Hepatocyte (in vitro differentiated cells): ENCODE results near the gene UGGT2. TPM values are rescaled to one million over a fixed set of nuclear protein-coding genes. Genes with fewer than 3 reads are reported as not detected.

Experiments used
- DNase-seq: peaks from one replicate; pipeline ENCODE4 v3.0.0-alpha.2; 2016; ENCODE audit warnings: low spot score
- H2AFZ ChIP-seq: fragments of 200-600 bp; sonication (generic); 2 replicates; pipeline ENCODE4 v1.6.0; 2016; ENCODE audit warnings: antibody characterized with exemption, mild to moderate bottlenecking
- H3K27ac ChIP-seq: fragments of 200-600 bp; sonication (generic); 2 replicates; pipeline ENCODE4 v1.5.1; 2016; ENCODE audit warnings: mild to moderate bottlenecking
- H3K27me3 ChIP-seq: fragments of 200-600 bp; sonication (generic); 2 replicates; pipeline ENCODE4 v1.6.1; 2016
- H3K36me3 ChIP-seq: fragments of 200-600 bp; sonication (generic); replicated peaks from 2 replicates; pipeline ENCODE4 v1.5.1; 2016; ENCODE audit warnings: low read depth; ENCODE audit not compliant: insufficient read depth
- H3K4me1 ChIP-seq: fragments of 200-600 bp; sonication (generic); 2 replicates; pipeline ENCODE4 v1.5.1; 2016; ENCODE audit warnings: mild to moderate bottlenecking, moderate library complexity; ENCODE audit not compliant: insufficient read depth
- H3K4me2 ChIP-seq: fragments of 200-600 bp; sonication (generic); 2 replicates; pipeline ENCODE4 v1.6.0; 2016
- H3K4me3 ChIP-seq: fragments of 200-600 bp; sonication (generic); 2 replicates; pipeline ENCODE4 v1.5.1; 2016; ENCODE audit warnings: mild to moderate bottlenecking
- H3K79me2 ChIP-seq: fragments of 200-600 bp; sonication (generic); 2 replicates; pipeline ENCODE4 v1.6.0; 2017; ENCODE audit warnings: mild to moderate bottlenecking
- H3K9me2 ChIP-seq: fragments of 200-600 bp; sonication (generic); replicated peaks from 2 replicates; pipeline ENCODE4 v1.6.0; 2017; ENCODE audit warnings: mild to moderate bottlenecking; ENCODE audit not compliant: insufficient read depth
- H3K9me3 ChIP-seq: fragments of 200-600 bp; sonication (generic); 2 replicates; pipeline ENCODE4 v1.5.1; 2016; ENCODE audit warnings: low read depth, mild to moderate bottlenecking
- H4K20me1 ChIP-seq: fragments of 200-600 bp; sonication (generic); 2 replicates; pipeline ENCODE4 v1.6.0; 2016; ENCODE audit warnings: mild to moderate bottlenecking; ENCODE audit not compliant: insufficient read depth, poor library complexity, severe bottlenecking
- EZH2 ChIP-seq: fragments of 200-600 bp; sonication (generic); IDR thresholded peaks from 2 replicates; pipeline ENCODE4 v1.6.1; 2016; ENCODE audit warnings: antibody characterized with exemption, mild to moderate bottlenecking, borderline replicate concordance
- EZH2phosphoT487 ChIP-seq: fragments of 200-600 bp; sonication (generic); IDR thresholded peaks from one replicate; pipeline ENCODE4 v1.6.1; 2018; ENCODE audit warnings: antibody characterized with exemption, mild to moderate bottlenecking, low read depth, moderate library complexity; ENCODE audit not compliant: unreplicated experiment, severe bottlenecking
- WGBS: methylation state at CpG from one replicate; pipeline ENCODE4 v1.1.6; 2016; ENCODE audit warnings: low lambda C conversion rate; ENCODE audit errors: missing lambda C conversion rate; 5-methylcytosine and 5-hydroxymethylcytosine counted together
- polyA plus RNA-seq: library from polyadenylated mRNA; unstranded; fragments of >200 nt; fragmentation: Nextera tagmentation; extraction: Ambion mirVana; gene quantifications from 2 replicates; pipeline ENCODE4 v1.2.1, GENCODE V29; 2016
- total RNA-seq: library from RNA; depleted of rRNA; stranded (reverse); fragments of >200 nt; gene quantifications from 2 replicates; pipeline ENCODE4 v1.2.3, GENCODE V29; 2014
- TF ChIP-seq, protein P1 (sequence below): fragments of 200-600 bp; sonication (generic); IDR thresholded peaks from 2 replicates; pipeline ENCODE4 v1.5.1; 2016; ENCODE audit warnings: antibody characterized with exemption, mild to moderate bottlenecking; ENCODE audit not compliant: poor library complexity

The UGGT2 gene
- total and polyA plus RNA-seq, 2 experiments from 2014 or later = 23.6 to 60.3 TPM

DNA sequence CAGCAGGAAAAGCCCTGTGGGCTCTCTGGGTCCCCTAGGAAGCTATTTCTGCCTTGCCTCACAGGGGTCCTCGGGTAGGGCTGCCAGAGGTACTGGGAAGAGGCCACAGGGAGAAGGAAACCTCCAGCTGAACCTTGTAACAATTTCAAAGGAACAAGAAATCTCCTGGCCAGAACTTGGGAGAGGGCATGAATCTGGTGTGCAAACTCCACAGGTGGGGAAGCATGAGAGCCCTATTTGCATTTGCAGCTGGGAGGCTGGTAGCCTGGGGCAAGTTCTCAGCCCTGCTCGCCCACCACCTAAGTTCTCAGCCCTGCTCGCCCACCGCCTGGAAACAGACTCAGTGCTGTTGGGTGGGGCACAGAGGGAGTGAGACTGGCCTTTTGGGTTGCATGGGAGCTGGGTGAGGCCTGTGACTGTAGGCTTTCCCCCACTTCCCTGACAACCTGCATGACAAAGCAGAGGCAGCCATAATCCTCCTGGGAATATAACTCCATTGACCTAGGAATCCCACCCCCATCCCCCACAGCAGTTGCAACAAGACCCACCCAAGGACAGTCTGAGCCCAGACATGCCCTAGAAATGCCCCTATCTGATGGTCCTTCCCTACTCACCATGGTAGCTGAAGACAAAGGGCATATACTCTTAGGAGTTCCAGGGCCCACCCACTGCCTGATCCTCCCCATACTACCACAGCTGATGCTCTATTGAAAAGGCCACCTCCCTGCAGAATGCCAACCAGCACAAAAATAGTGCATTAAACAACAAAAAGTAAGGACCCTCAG, 11.7 kb downstream of the UGGT2 start:
- Histone ChIP-seq H3K36me3 (no peaks in the 10 kb centered on the region), H3K79me2 (peaks cover 93% of the 10 kb centered on the region), H3K27me3 (no peaks in the 10 kb centered on the region), H3K4me2 (no peak overlapping the region), H2AFZ (no peak overlapping the region), H3K4me1 (no peaks in the 10 kb centered on the region), H3K27ac (no peak overlapping the region), H3K9me2 (no peaks in the 10 kb centered on the region), H3K9me3 (no peaks in the 10 kb centered on the region), H4K20me1 (peaks cover 5% of the 10 kb centered on the region), H3K4me3 (no peak overlapping the region)
- 96% methylated on average over 4 of the region's 4 CpGs for WGBS
- no peak for DNase-seq
- TF ChIP-seq, protein P1, sequence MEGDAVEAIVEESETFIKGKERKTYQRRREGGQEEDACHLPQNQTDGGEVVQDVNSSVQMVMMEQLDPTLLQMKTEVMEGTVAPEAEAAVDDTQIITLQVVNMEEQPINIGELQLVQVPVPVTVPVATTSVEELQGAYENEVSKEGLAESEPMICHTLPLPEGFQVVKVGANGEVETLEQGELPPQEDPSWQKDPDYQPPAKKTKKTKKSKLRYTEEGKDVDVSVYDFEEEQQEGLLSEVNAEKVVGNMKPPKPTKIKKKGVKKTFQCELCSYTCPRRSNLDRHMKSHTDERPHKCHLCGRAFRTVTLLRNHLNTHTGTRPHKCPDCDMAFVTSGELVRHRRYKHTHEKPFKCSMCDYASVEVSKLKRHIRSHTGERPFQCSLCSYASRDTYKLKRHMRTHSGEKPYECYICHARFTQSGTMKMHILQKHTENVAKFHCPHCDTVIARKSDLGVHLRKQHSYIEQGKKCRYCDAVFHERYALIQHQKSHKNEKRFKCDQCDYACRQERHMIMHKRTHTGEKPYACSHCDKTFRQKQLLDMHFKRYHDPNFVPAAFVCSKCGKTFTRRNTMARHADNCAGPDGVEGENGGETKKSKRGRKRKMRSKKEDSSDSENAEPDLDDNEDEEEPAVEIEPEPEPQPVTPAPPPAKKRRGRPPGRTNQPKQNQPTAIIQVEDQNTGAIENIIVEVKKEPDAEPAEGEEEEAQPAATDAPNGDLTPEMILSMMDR = no peak
- no peak for TF ChIP-seq EZH2
- no peak for TF ChIP-seq EZH2phosphoT487

DNA sequence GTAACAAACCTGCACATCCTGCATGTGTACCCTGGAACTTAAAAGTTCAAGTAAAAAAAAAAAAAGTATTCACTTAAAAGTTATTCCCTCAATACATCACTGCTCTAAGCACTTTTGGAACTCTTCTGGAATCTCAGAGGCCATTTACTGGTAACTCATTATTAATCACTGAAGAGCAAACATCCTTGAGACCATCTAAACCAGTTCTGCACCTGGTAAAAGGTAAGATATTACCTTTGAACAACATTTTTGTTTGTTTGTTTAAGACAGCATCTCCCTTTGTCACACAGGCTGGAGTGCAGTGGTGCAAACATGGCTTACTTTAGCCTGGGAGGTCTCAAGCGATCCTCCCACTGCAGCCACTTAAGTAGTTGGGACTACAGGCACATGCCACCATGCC, 16.7 kb downstream of the UGGT2 start:
- no peak overlapping the region for H2AFZ ChIP-seq
- no peak overlapping the region for H3K4me3 ChIP-seq
- 89% methylated on average over 1 of the region's 1 CpG for WGBS
- H3K36me3 ChIP-seq = no peaks in the 10 kb centered on the region
- H3K4me1 ChIP-seq = no peaks in the 10 kb centered on the region
- DNase-seq = no peak
- H3K9me3 ChIP-seq = no peaks in the 10 kb centered on the region
- peaks cover 74% of the 10 kb centered on the region for H3K79me2 ChIP-seq
- no peaks in the 10 kb centered on the region for H4K20me1 ChIP-seq
- no peaks in the 10 kb centered on the region for H3K27me3 ChIP-seq
- H3K4me2 ChIP-seq = no peak overlapping the region
- no peak overlapping the region for H3K27ac ChIP-seq
- H3K9me2 ChIP-seq = no peaks in the 10 kb centered on the region
- TF ChIP-seq EZH2 (no peak), EZH2phosphoT487 (no peak)
- TF ChIP-seq, protein P1 = no peak

DNA sequence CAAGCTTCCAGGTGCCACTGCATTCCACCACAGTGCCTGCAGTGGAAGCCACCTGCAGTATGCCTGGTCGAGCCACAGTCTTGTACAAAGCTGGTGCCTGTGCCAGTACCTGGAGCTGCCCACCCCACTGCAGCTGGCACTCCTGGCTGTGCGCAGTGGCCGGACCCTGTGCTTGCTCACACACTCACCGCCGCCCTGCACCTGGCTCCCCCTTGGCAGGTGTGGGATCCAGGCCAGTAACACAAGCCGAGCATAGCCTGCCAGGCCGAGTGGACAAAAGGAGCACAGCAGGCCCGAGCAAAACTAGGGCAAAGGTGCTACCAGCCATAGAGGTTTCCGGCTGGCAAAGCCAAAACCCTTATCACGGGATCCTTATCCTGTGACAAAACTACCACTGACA, 18.5 kb downstream of the UGGT2 start:
- Histone ChIP-seq H3K79me2 (peaks cover 59% of the 10 kb centered on the region), H4K20me1 (no peaks in the 10 kb centered on the region), H3K9me2 (no peaks in the 10 kb centered on the region), H3K27me3 (no peaks in the 10 kb centered on the region), H2AFZ (no peak overlapping the region), H3K9me3 (no peaks in the 10 kb centered on the region), H3K4me1 (no peaks in the 10 kb centered on the region), H3K4me3 (no peak overlapping the region), H3K4me2 (no peak overlapping the region), H3K36me3 (no peaks in the 10 kb centered on the region), H3K27ac (no peak overlapping the region)
- no peak for DNase-seq
- TF ChIP-seq EZH2phosphoT487 (no peak), EZH2 (no peak)
- TF ChIP-seq, protein P1 = no peak
- WGBS = 98% methylated on average over 10 of the region's 10 CpGs
